NB4 (cell line): Measurements from ENCODE around the gene CHCHD3.

Experiments used
- DNase-seq: peaks from one replicate; pipeline ENCODE4 v3.0.0; 2010; ENCODE audit warnings: low read depth
- H3K4me3 ChIP-seq: one replicate; pipeline ENCODE4 v1.5.1; 2011; ENCODE audit warnings: mild to moderate bottlenecking, low read depth, low read length, moderate library complexity
- CTCF ChIP-seq: IDR thresholded peaks from one replicate; pipeline ENCODE4 v1.5.1; 2012; ENCODE audit warnings: low read depth, low read length
- MAX ChIP-seq: IDR thresholded peaks from 2 replicates; pipeline ENCODE4 v1.6.1; 2011; ENCODE audit warnings: low read depth, low read length
- MYC ChIP-seq: IDR thresholded peaks from 2 replicates; pipeline ENCODE4 v1.6.1; 2011; ENCODE audit warnings: low read depth, low read length
- POLR2A ChIP-seq: IDR thresholded peaks from 2 replicates; pipeline ENCODE4 v1.6.1; 2011; ENCODE audit warnings: mild to moderate bottlenecking; ENCODE audit not compliant: insufficient read length; ENCODE audit errors: extremely low read depth

CHCHD3 gene

GRCh38 chr7:132793474-132793873 lies 288.4 kb downstream of the CHCHD3 start:
- TF ChIP-seq POLR2A = no peak
- no peak for TF ChIP-seq MYC
- no peak for TF ChIP-seq MAX
- no peak for TF ChIP-seq CTCF
- DNase-seq = no peak
- H3K4me3 ChIP-seq = no peak overlapping the region

GRCh38 chr7:132791036-132791435 lies 290.9 kb downstream of the CHCHD3 start:
- TF ChIP-seq MAX = no peak
- no peak for TF ChIP-seq POLR2A
- no peak for TF ChIP-seq CTCF
- TF ChIP-seq MYC = no peak
- H3K4me3 ChIP-seq = no peak overlapping the region
- no peak for DNase-seq

GRCh38 chr7:132790104-132790503 lies 291.8 kb downstream of the CHCHD3 start:
- no peak for DNase-seq
- H3K4me3 ChIP-seq = no peak overlapping the region
- TF ChIP-seq MYC = no peak

DNA sequence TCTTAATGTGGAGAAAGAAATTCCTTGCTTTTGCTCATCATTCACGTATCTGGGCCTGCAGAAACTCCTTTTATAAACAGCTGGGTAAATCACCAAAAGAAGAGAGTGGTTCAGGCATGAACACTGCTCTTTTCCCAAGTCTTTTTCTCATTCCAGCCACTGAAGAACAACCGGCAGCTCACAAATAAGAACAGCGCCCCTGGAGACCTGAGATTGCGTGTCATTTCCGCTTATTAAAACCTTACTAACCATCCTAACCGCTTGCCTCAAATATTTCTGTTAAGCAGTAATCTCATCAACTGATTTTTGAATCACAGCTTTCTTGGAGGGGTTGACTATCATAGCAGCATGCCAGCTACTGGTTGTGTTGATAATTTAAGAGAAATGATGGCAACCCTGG lies 292.6 kb downstream of the CHCHD3 start:
- TF ChIP-seq MYC (no peak), CTCF (no peak), POLR2A (no peak), MAX (no peak)
- H3K4me3 ChIP-seq = no peak overlapping the region
- DNase-seq = no peak

GRCh38 chr7:132785870-132786269 lies 296.0 kb downstream of the CHCHD3 start:
- DNase-seq = no peak
- no peak overlapping the region for H3K4me3 ChIP-seq
- TF ChIP-seq POLR2A (no peak), CTCF (no peak), MYC (no peak), MAX (no peak)

DNA sequence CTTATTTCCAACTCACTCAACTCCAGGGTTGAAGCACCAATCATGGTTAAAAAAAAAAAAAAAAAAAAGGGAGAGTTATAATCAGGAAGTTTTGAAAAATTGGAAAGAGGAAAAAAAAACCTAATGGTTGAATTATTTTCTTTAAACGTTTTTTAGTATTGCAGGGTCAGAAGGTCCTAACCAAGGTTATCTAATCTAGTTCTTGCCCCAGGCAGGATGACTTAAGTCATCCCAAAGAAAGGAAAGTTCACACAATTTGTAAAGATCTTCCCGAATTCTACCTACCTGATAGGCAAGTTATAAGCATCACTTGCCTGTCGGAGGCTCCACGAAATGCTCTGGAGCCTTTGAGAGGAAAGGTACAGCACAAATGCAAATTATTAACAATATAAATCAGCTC lies 297.5 kb downstream of the CHCHD3 start:
- no peak for TF ChIP-seq POLR2A
- no peak for TF ChIP-seq CTCF
- TF ChIP-seq MYC = no peak
- no peak for TF ChIP-seq MAX
- H3K4me3 ChIP-seq = no peak overlapping the region
- no peak for DNase-seq
